NCI-H524 (cell line): ENCODE results near the gene OLAH.
"Not testable (repeated sequence)": the region's sequence is repeated elsewhere in the genome, so short reads cannot be mapped to it uniquely, and the experiment has no call there.

Experiments
- DNase-seq, 2 experiments: peaks; one replicate each; lab custom pipeline; 2025; lab: John Stamatoyannopoulos, UW

Gene OLAH

GRCh38 chr10:15043674-15044073, at the start of gene OLAH:
Gene OLAH (plus strand): TSS chr10:15043943. CDS start chr10:15047289, 3,346 bp downstream.
- no peak for DNase-seq

GRCh38 chr10:14995964-14996565, 47.7 kb upstream of the OLAH start:
- no peak for DNase-seq

GRCh38 chr10:15013530-15013929, 30.2 kb upstream of the OLAH start:
- not testable (repeated sequence) for DNase-seq

GRCh38 chr10:15015451-15015850, 28.3 kb upstream of the OLAH start:
- DNase-seq = no peak

- not testable (repeated sequence) for DNase-seq
Observed at GRCh38 chr10:15020966-15021365, 22.8 kb upstream of the OLAH start.

- not testable (repeated sequence) for DNase-seq
Observed at GRCh38 chr10:15023079-15023478, 20.7 kb upstream of the OLAH start.

- not testable (repeated sequence) for DNase-seq
Observed at GRCh38 chr10:15024017-15025004, 19.4 kb upstream of the OLAH start.

- not testable (repeated sequence) for DNase-seq
Observed at GRCh38 chr10:15025040-15025439, 18.7 kb upstream of the OLAH start.

GRCh38 chr10:15027741-15028140, 16.0 kb upstream of the OLAH start:
- DNase-seq = no peak

GRCh38 chr10:15035385-15036301, 8.1 kb upstream of the OLAH start:
- no peak for DNase-seq

- DNase-seq = no peak
Observed at GRCh38 chr10:15037691-15038090, 6.1 kb upstream of the OLAH start.

- DNase-seq = no peak
Observed at GRCh38 chr10:15038416-15038815, 5.3 kb upstream of the OLAH start.

- no peak for DNase-seq
Observed at GRCh38 chr10:15045380-15045779, 1.6 kb downstream of the OLAH start.

GRCh38 chr10:15046626-15047025, 2.9 kb downstream of the OLAH start:
- no peak for DNase-seq

- DNase-seq = no peak
Observed at GRCh38 chr10:15049533-15049932, 5.8 kb downstream of the OLAH start.

- DNase-seq = no peak
Observed at GRCh38 chr10:15052121-15052520, 8.4 kb downstream of the OLAH start.

GRCh38 chr10:15053061-15053460, 9.3 kb downstream of the OLAH start:
- no peak for DNase-seq

- DNase-seq = no peak
Observed at GRCh38 chr10:15058689-15059088, 14.9 kb downstream of the OLAH start.

GRCh38 chr10:15059914-15060313, 16.2 kb downstream of the OLAH start:
- no peak for DNase-seq

GRCh38 chr10:15060638-15061037, 16.9 kb downstream of the OLAH start:
- no peak for DNase-seq

GRCh38 chr10:15067154-15067553, 23.4 kb downstream of the OLAH start:
- DNase-seq = no peak

- DNase-seq = no peak
Observed at GRCh38 chr10:15068802-15069201, 25.1 kb downstream of the OLAH start.
